Measurements from ENCODE around the gene MDGA2.

DNA sequence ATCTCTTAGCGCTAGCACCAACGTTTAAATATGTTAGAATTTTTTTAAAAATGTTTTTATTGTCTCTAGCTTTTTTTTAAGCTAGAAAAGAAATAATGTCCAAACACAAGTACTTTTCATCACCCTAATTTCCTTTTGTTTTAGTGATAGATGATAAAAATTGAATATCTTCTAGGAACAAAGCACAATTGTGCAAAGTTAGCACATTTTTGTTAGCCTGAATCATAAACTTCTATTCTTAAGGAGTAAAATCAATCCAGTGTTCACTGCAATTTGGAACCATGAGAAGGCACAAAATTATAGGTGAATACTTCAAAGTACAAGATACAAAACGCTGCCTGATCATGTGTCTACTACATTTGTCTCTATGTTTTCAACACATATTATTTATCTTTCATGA is 615.4 kb downstream of the MDGA2 start:
- no peak for TF ChIP-seq EP300 (IDR thresholded peaks at IDR 0.05)
- TF ChIP-seq, protein P1, sequence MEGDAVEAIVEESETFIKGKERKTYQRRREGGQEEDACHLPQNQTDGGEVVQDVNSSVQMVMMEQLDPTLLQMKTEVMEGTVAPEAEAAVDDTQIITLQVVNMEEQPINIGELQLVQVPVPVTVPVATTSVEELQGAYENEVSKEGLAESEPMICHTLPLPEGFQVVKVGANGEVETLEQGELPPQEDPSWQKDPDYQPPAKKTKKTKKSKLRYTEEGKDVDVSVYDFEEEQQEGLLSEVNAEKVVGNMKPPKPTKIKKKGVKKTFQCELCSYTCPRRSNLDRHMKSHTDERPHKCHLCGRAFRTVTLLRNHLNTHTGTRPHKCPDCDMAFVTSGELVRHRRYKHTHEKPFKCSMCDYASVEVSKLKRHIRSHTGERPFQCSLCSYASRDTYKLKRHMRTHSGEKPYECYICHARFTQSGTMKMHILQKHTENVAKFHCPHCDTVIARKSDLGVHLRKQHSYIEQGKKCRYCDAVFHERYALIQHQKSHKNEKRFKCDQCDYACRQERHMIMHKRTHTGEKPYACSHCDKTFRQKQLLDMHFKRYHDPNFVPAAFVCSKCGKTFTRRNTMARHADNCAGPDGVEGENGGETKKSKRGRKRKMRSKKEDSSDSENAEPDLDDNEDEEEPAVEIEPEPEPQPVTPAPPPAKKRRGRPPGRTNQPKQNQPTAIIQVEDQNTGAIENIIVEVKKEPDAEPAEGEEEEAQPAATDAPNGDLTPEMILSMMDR (IDR thresholded peaks at IDR 0.05) = no peak
- TF ChIP-seq POLR2A (IDR thresholded peaks at IDR 0.05) = no peak

Data from upper lobe of left lung (tissue), 4 donors.